Stomach (tissue), 9 donors: Measurements from ENCODE around the gene TOR4A. TPM values are rescaled to one million over a fixed set of nuclear protein-coding genes. Genes with fewer than 3 reads are reported as not detected.

Source experiments
- DNase-seq, 2 donors: peaks; one replicate each; pipeline versions ENCODE4 v3.0.0 to v3.0.0-alpha.2; 2013 to 2019
- H3K27ac ChIP-seq, 5 donors: fragments of 200-600 bp in 4 of 5; sonication (generic) in 4 of 5; one replicate each; pipeline ENCODE4 v1.5.1; 2013 to 2019; ENCODE audit warnings: mild to moderate bottlenecking in 1 of 5, moderate library complexity in 1 of 5
- H3K27me3 ChIP-seq, 3 donors: fragments of 200-600 bp; sonication (generic); one replicate each; pipeline ENCODE4 v1.5.1; 2017 to 2019; ENCODE audit warnings: mixed run types in 1 of 3
- H3K36me3 ChIP-seq, 4 donors: fragments of 200-600 bp; sonication (generic); 1 replicate in 3 of 4; 2 replicates in 1 of 4; pipeline ENCODE4 v1.5.1; 2016 to 2019
- H3K4me1 ChIP-seq, 4 donors: fragments of 200-600 bp; sonication (generic); one replicate each; pipeline ENCODE4 v1.5.1; 2016 to 2019
- H3K4me3 ChIP-seq, 4 donors: fragments of 200-600 bp; sonication (generic) in 3 of 4; one replicate each; pipeline ENCODE4 v1.5.1; 2016 to 2019; ENCODE audit warnings: mild to moderate bottlenecking in 1 of 4
- H3K9me3 ChIP-seq, 4 donors: fragments of 200-600 bp; sonication (generic); one replicate each; pipeline ENCODE4 v1.5.1; 2016 to 2019
- CTCF ChIP-seq, 7 experiments: fragments of 450-650 bp in 4 of 7; fragments of 200-600 bp in 3 of 7; sonication (generic) in 3 of 7; IDR thresholded peaks; one replicate each; pipeline ENCODE4 v1.5.1; 2016 to 2019; ENCODE audit warnings: antibody characterized with exemption in 7 of 7, control low read depth in 2 of 7, mild to moderate bottlenecking in 1 of 7
- EP300 ChIP-seq: sonication (generic); formaldehyde crosslinking; IDR thresholded peaks from one replicate; pipeline ENCODE4 v1.6.1; 2017; ENCODE audit warnings: antibody characterized with exemption
- POLR2A ChIP-seq, 4 donors: fragments of 450-650 bp; IDR thresholded peaks; one replicate each; pipeline ENCODE4 v1.6.1; 2016; ENCODE audit warnings: antibody characterized with exemption in 4 of 4, control low read depth in 2 of 4, mild to moderate bottlenecking in 1 of 4, moderate library complexity in 1 of 4
- POLR2AphosphoS5 ChIP-seq, 3 donors: sonication (generic); formaldehyde crosslinking; IDR thresholded peaks; one replicate each; pipeline ENCODE4 v1.6.1; 2016; ENCODE audit warnings: antibody characterized with exemption in 3 of 3
- WGBS, 5 donors: extraction: QIAGEN DNeasy Blood & Tissue Kit in 3 of 5; methylation state at CpG; one replicate each; pipeline versions ENCODE4 v1.1.5 to v1.1.7; 2013 to 2018; 5-methylcytosine and 5-hydroxymethylcytosine counted together
- intact Hi-C: fragments of 100-400 bp; cut with DNase I; formaldehyde crosslinking; loops from one replicate; pipeline ENCODE4 v1.15.1; 2023; ENCODE audit warnings: low total_unique reads
- polyA plus RNA-seq, 3 donors: library from polyadenylated mRNA; stranded (reverse); fragments of 200-250 nt; gene quantifications; one replicate each; pipeline ENCODE4 v1.2.3, GENCODE V29; 2013
- total RNA-seq, 5 donors: library from RNA; depleted of rRNA; stranded (reverse); fragments of >200 nt; gene quantifications; one replicate each; pipeline versions ENCODE4 v1.1.0 to v1.2.3, GENCODE V29; 2014 to 2016
- donor health status: healthy with polysubstance abuse.
- donor health status: Bipolar disorder and iron deficiency.
- donor health status: healthy.

The TOR4A gene
- total and polyA plus RNA-seq, 8 donors = 5.9 to 180 (median 10.2) TPM

- Histone ChIP-seq H3K27me3 (peaks cover 7 to 94% (median 45%) of the 10 kb centered on the region in 3 donors), H3K4me1 (peaks cover 64 to 88% (median 82%) of the 10 kb centered on the region in 4 donors), H3K27ac (peak overlapping the region; percentile 78 to 90 (median 90)), H3K4me3 (peak overlapping the region; percentile 43 to 62 (median 54)), H3K36me3 (no peaks in the 10 kb centered on the region), H3K9me3 (no peaks in the 10 kb centered on the region)
- TF ChIP-seq CTCF (IDR thresholded peaks at IDR 0.05) = no peak
- no peak for TF ChIP-seq POLR2A (IDR thresholded peaks at IDR 0.05)
- no peak for TF ChIP-seq EP300
- TF ChIP-seq POLR2AphosphoS5 (IDR thresholded peaks at IDR 0.05) = peak in 1 of 3 donors; percentile 23
- DNase-seq = peak in 1 of 2 donors; percentile 79
- intact Hi-C loops = loop anchor here (10.0 kb wide), 1 partner anchor 105 kb away; no protein-coding TSS in a partner anchor
- 22 to 37% (median 25%) methylated on average over 16 of the region's 16 CpGs for WGBS, 5 donors
Measured at GRCh38 chr9:137299938-137300337, 22.4 kb downstream of the TOR4A start.

- TF ChIP-seq POLR2AphosphoS5 (IDR thresholded peaks at IDR 0.05) (peak in 1 of 3 donors; percentile 22), POLR2A (IDR thresholded peaks at IDR 0.05) (no peak)
- peak overlapping the region; percentile 85 to 90 (median 90) for H3K27ac ChIP-seq
- H3K4me1 ChIP-seq = peaks cover 66 to 91% (median 86%) of the 10 kb centered on the region in 4 donors
- peak overlapping the region; percentile 43 to 62 (median 54) for H3K4me3 ChIP-seq
- peaks cover 7 to 94% (median 42%) of the 10 kb centered on the region in 3 donors for H3K27me3 ChIP-seq
- intact Hi-C loops = loop anchor here (10.0 kb wide), 1 partner anchor 104 kb away; no protein-coding TSS in a partner anchor
- no peaks in the 10 kb centered on the region for H3K9me3 ChIP-seq
- DNase-seq = peak in 1 of 2 donors; percentile 72
- no peaks in the 10 kb centered on the region for H3K36me3 ChIP-seq
- 1 to 4% (median 3%) methylated on average over 25 of the region's 25 CpGs for WGBS, 5 donors
Measured at GRCh38 chr9:137300567-137301080, 23.1 kb downstream of the TOR4A start.

- H3K36me3 ChIP-seq = no peaks in the 10 kb centered on the region
- DNase-seq = peak; percentile 68 to 84
- H3K27me3 ChIP-seq = peaks cover 7 to 94% (median 43%) of the 10 kb centered on the region in 3 donors
- peak overlapping the region; percentile 85 to 90 (median 90) for H3K27ac ChIP-seq
- 1% methylated on average over 28 to 115 of the region's 115 CpGs for WGBS, 5 donors
- TF ChIP-seq POLR2AphosphoS5 (IDR thresholded peaks at IDR 0.05) (peak in 2 of 3 donors; percentile 24 to 30), CTCF (IDR thresholded peaks at IDR 0.05) (peak in 1 of 7 experiments; percentile 45), POLR2A (IDR thresholded peaks at IDR 0.05) (no peak), EP300 (no peak)
- intact Hi-C loops = loop anchor here (10.0 kb wide), 1 partner anchor 103 kb away; no protein-coding TSS in a partner anchor
- H3K4me1 ChIP-seq = peaks cover 66 to 93% (median 86%) of the 10 kb centered on the region in 4 donors
- peak overlapping the region; percentile 43 to 62 (median 54) for H3K4me3 ChIP-seq
- H3K9me3 ChIP-seq = no peaks in the 10 kb centered on the region
Measured at GRCh38 chr9:137301081-137301947, 23.8 kb downstream of the TOR4A start.

DNA sequence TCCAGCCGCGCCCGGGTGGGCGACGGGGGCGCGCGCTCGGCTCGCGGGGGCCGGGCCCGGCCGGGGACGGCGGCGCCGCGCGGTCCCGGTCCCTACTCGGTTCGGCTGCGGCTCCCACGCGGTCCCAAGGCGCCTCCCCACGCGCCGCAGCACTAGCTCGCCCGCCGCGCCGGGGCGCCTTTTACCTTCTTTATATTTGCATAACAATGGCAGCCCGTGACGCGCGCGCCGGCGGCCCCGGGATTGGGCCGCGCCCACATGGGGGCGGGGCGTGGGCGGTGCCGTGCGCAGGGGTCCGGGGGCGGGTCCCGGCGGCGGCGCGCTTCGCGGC, 24.6 kb downstream of the TOR4A start, which contains the start of gene NRARP:
Gene NRARP, minus strand, starts transcription at position 154 of the 331 bp plus-strand sequence. CDS start 343 bp downstream, outside the sequence.
- peak; percentile 96 for DNase-seq
- Histone ChIP-seq H3K27ac (peak within 1 kb of the TSS; percentile 85 to 90 (median 90)), H3K4me1 (peaks cover 66 to 93% (median 86%) of the 10 kb centered on the region in 4 donors), H3K27me3 (peaks cover 7 to 94% (median 43%) of the 10 kb centered on the region in 3 donors), H3K9me3 (no peaks in the 10 kb centered on the region), H3K4me3 (peak within 1 kb of the TSS; percentile 43 to 62 (median 54)), H3K36me3 (no peaks in the 10 kb centered on the region)
- 0 to 2% (median 1%) methylated on average over 10 to 53 of the region's 60 CpGs for WGBS, 5 donors
- peak; percentile 16 to 96 (median 94) for TF ChIP-seq POLR2AphosphoS5 (IDR thresholded peaks at IDR 0.05)
- TF ChIP-seq EP300 = no peak
- peak in 1 of 4 donors; percentile 17 for TF ChIP-seq POLR2A (IDR thresholded peaks at IDR 0.05)
- intact Hi-C loops = loop anchor here (10.0 kb wide), 1 partner anchor 103 kb away; no protein-coding TSS in a partner anchor
